DMS 273 (cell line): ENCODE data around the gene MAP2K6.

ENCODE experiments used
- DNase-seq: peaks from one replicate; lab custom pipeline; 2025; ENCODE audit not compliant: unreplicated experiment; lab: John Stamatoyannopoulos, UW

The MAP2K6 gene

GRCh38 chr17:69414408-69415274 is at the start of gene MAP2K6:
TSS of gene MAP2K6 (plus strand) at chr17:69414697. CDS start at chr17:69414985, 288 bp downstream.
- peak; percentile 94 for DNase-seq

- DNase-seq: no peak
Observed at GRCh38 chr17:69367298-69367697, 47.2 kb upstream of the MAP2K6 start.

- no peak for DNase-seq
Observed at GRCh38 chr17:69373069-69373468, 41.4 kb upstream of the MAP2K6 start.

GRCh38 chr17:69375229-69375628 is 39.3 kb upstream of the MAP2K6 start:
- DNase-seq: no peak

- DNase-seq: no peak
Observed at GRCh38 chr17:69388822-69389442, 25.6 kb upstream of the MAP2K6 start.

- no peak for DNase-seq
Observed at GRCh38 chr17:69390795-69391501, 23.5 kb upstream of the MAP2K6 start.

GRCh38 chr17:69401251-69401650 is 13.2 kb upstream of the MAP2K6 start:
- DNase-seq: no peak

GRCh38 chr17:69402052-69402451 is 12.4 kb upstream of the MAP2K6 start:
- DNase-seq: no peak

GRCh38 chr17:69404399-69404798 is 10.1 kb upstream of the MAP2K6 start:
- no peak for DNase-seq

GRCh38 chr17:69405096-69405495 is 9.4 kb upstream of the MAP2K6 start:
- no peak for DNase-seq

GRCh38 chr17:69406941-69407340 is 7.6 kb upstream of the MAP2K6 start:
- no peak for DNase-seq

- DNase-seq: no peak
Observed at GRCh38 chr17:69407759-69408158, 6.7 kb upstream of the MAP2K6 start.

- no peak for DNase-seq
Observed at GRCh38 chr17:69410671-69411070, 3.8 kb upstream of the MAP2K6 start.

GRCh38 chr17:69411766-69412165 is 2.7 kb upstream of the MAP2K6 start:
- DNase-seq: no peak

GRCh38 chr17:69412251-69412671 is 2.2 kb upstream of the MAP2K6 start:
- no peak for DNase-seq

- DNase-seq: no peak
Observed at GRCh38 chr17:69415431-69415830, 934 bp downstream of the MAP2K6 start.

GRCh38 chr17:69417545-69418483 is 3.3 kb downstream of the MAP2K6 start:
- peak; percentile 47 for DNase-seq

GRCh38 chr17:69418535-69418934 is 4.0 kb downstream of the MAP2K6 start:
- no peak for DNase-seq

GRCh38 chr17:69423450-69423849 is 9.0 kb downstream of the MAP2K6 start:
- no peak for DNase-seq

- DNase-seq: no peak
Observed at GRCh38 chr17:69424287-69425041, 10.0 kb downstream of the MAP2K6 start.
